Fibroblast of lung (primary cell): ENCODE measurements around the gene RUFY1. TPM values are rescaled to one million over a fixed set of nuclear protein-coding genes. Genes with fewer than 3 reads are reported as not detected.
A peak's percentile ranks its signal among the peaks of the same experiment; 100 is the strongest.

ENCODE experiments used
- DNase-seq, 2 donors: peaks; one replicate each; pipeline versions ENCODE4 v3.0.0 to v3.0.0-alpha.2; 2010; ENCODE audit warnings: low read depth in 2 of 2
- H2AFZ ChIP-seq: 2 replicates; pipeline ENCODE4 v1.5.1; 2012; ENCODE audit warnings: low read length, control low read depth, inconsistent platforms
- H3K27ac ChIP-seq: 2 replicates; pipeline ENCODE4 v1.5.1; 2011; ENCODE audit warnings: low read length, control low read depth; ENCODE audit not compliant: insufficient read depth
- H3K27me3 ChIP-seq: 2 replicates; pipeline ENCODE4 v1.5.1; 2011; ENCODE audit warnings: mild to moderate bottlenecking, low read length; ENCODE audit not compliant: control insufficient read depth, insufficient read depth
- H3K36me3 ChIP-seq: 2 replicates; pipeline ENCODE4 v1.5.1; 2011; ENCODE audit warnings: low read length; ENCODE audit not compliant: control insufficient read depth, insufficient read depth
- H3K4me1 ChIP-seq: 2 replicates; pipeline ENCODE4 v1.5.1; 2011; ENCODE audit warnings: low read length; ENCODE audit not compliant: control insufficient read depth, insufficient read depth; ENCODE audit errors: extremely low read depth
- H3K4me2 ChIP-seq: 2 replicates; pipeline ENCODE4 v1.5.1; 2011; ENCODE audit warnings: low read length, control low read depth; ENCODE audit not compliant: insufficient read depth; ENCODE audit errors: extremely low read depth
- H3K4me3 ChIP-seq, 4 experiments: fragments of 200-600 bp in 1 of 4; sonication (generic) in 1 of 4; replicated peaks in 1 of 4; 2 replicates each; pipeline ENCODE4 v1.5.1; 2011 to 2016; ENCODE audit warnings: low read length in 4 of 4, low read depth in 3 of 4, mild to moderate bottlenecking in 3 of 4, control low read depth in 2 of 4, inconsistent platforms in 1 of 4, mixed read lengths in 1 of 4; ENCODE audit not compliant: insufficient read depth in 1 of 4; ENCODE audit errors: control extremely low read depth in 1 of 4
- H3K79me2 ChIP-seq: 2 replicates; pipeline ENCODE4 v1.5.1; 2012; ENCODE audit warnings: mild to moderate bottlenecking, low read length, inconsistent platforms; ENCODE audit not compliant: control insufficient read depth, insufficient read depth
- H3K9ac ChIP-seq: 2 replicates; pipeline ENCODE4 v1.5.1; 2011; ENCODE audit warnings: mild to moderate bottlenecking, low read length, control low read depth; ENCODE audit not compliant: insufficient read depth
- H3K9me3 ChIP-seq: 2 replicates; pipeline ENCODE4 v1.5.1; 2012; ENCODE audit warnings: low read depth, low read length; ENCODE audit not compliant: control insufficient read depth, insufficient read depth
- H4K20me1 ChIP-seq: 2 replicates; pipeline ENCODE4 v1.5.1; 2011; ENCODE audit warnings: low read length; ENCODE audit not compliant: control insufficient read depth, insufficient read depth; ENCODE audit errors: extremely low read depth
- EZH2 ChIP-seq: IDR thresholded peaks from 2 replicates; pipeline ENCODE4 v1.5.1; 2012; ENCODE audit warnings: low read length, control low read depth, mild to moderate bottlenecking; ENCODE audit errors: missing control alignments
- polyA plus RNA-seq, 2 donors: library from polyadenylated mRNA; depleted of rRNA in 1 of 2; stranded (reverse) in 1 of 2; unstranded in 1 of 2; fragments of >200 nt; gene quantifications; 2 replicates each; pipeline ENCODE4 v1.2.1, GENCODE V29; 2011 to 2012; ENCODE audit warnings: missing spikeins in 1 of 2
- total RNA-seq: library from RNA; depleted of rRNA; stranded (reverse); fragments of >200 nt; gene quantifications from 2 replicates; pipeline ENCODE4 v1.2.1, GENCODE V29; 2014
- TF ChIP-seq, protein P1 (sequence below), 2 donors: IDR thresholded peaks in 1 of 2; conservative IDR thresholded peaks in 1 of 2; 1 replicate in 1 of 2; 2 replicates in 1 of 2; pipeline ENCODE4 v1.5.1; 2011 to 2012; ENCODE audit warnings: low read length in 2 of 2, control low read depth in 1 of 2, inconsistent platforms in 1 of 2, low read depth in 1 of 2, mild to moderate bottlenecking in 1 of 2

Gene RUFY1
- total and polyA plus RNA-seq, 2 donors (not counting 1 experiment from before 2014, with no cell fraction given) = 32.8 to 77.8 TPM

- H3K4me2 ChIP-seq = peak overlapping the region; percentile 77
- no peaks in the 10 kb centered on the region for H3K9me3 ChIP-seq
- peaks cover 32% of the 10 kb centered on the region for H3K79me2 ChIP-seq
- no peaks in the 10 kb centered on the region for H3K27me3 ChIP-seq
- peaks cover 5% of the 10 kb centered on the region for H3K36me3 ChIP-seq
- peak overlapping the region; percentile 69 for H3K27ac ChIP-seq
- TF ChIP-seq, protein P1, sequence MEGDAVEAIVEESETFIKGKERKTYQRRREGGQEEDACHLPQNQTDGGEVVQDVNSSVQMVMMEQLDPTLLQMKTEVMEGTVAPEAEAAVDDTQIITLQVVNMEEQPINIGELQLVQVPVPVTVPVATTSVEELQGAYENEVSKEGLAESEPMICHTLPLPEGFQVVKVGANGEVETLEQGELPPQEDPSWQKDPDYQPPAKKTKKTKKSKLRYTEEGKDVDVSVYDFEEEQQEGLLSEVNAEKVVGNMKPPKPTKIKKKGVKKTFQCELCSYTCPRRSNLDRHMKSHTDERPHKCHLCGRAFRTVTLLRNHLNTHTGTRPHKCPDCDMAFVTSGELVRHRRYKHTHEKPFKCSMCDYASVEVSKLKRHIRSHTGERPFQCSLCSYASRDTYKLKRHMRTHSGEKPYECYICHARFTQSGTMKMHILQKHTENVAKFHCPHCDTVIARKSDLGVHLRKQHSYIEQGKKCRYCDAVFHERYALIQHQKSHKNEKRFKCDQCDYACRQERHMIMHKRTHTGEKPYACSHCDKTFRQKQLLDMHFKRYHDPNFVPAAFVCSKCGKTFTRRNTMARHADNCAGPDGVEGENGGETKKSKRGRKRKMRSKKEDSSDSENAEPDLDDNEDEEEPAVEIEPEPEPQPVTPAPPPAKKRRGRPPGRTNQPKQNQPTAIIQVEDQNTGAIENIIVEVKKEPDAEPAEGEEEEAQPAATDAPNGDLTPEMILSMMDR (conservative IDR thresholded peaks at IDR 0.05 in 1 of 2, IDR thresholded peaks at IDR 0.05 in 1 of 2; ENCODE audit: low read depth in 1 of 2, low read length in 2 of 2) = no peak
- TF ChIP-seq EZH2 = no peak
- H3K4me1 ChIP-seq = peaks cover 3% of the 10 kb centered on the region
- no peaks in the 10 kb centered on the region for H4K20me1 ChIP-seq
- peak overlapping the region; percentile 50 to 81 (median 66) for H3K4me3 ChIP-seq
- H2AFZ ChIP-seq = peak overlapping the region; percentile 78
- peak; percentile 38 to 43 for DNase-seq
- H3K9ac ChIP-seq = peak overlapping the region; percentile 37
These were observed 8.6 kb downstream of the RUFY1 start for GRCh38 chr5:179558932-179559283.

DNA sequence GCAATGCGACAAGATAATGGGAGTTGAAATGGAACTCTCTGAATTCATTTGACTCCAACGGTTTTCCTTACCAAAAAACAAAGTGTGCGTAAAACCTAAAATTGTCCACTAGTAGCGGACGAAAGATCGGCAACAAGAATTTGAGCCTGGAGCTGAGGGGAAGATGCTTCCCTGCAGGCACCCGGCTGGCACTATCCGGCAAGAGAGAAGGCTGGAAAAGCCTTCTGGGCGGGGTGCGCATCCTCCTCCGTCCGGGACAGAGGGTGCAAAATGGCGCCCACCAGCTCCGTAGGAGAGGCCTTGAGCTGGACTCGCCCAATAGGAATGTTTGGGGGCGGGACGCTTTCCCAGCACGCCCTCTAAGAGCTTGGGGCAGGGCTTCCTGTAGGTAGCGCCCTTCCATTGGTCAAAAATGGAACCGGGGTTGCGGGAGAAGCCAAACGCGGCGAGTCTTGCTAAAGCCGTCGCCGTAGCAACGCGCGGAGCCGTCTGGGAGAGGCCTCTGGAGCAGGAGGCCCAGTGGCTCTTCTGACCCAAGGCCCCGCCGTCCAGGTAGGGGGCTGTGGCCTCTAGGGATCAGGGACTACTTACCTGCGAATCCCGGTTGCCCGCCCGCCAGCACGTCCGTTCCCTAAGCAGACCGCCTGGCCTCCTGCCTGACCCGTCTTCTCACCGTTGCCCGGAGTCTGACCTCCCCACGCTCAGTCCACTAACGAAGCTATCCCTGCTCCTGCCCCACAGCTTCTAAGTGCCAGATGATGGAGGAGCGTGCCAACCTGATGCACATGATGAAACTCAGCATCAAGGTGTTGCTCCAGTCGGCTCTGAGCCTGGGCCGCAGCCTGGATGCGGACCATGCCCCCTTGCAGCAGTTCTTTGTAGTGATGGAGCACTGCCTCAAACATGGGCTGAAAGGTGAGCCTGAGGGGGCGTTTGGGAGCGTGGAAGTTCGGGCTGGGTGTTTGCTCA lies 9.2 kb downstream of the RUFY1 start:
- peaks cover 26% of the 10 kb centered on the region for H3K79me2 ChIP-seq

GRCh38 chr5:179564526-179564925 lies 14.2 kb downstream of the RUFY1 start:
- no peak overlapping the region for H3K9ac ChIP-seq
- H3K27me3 ChIP-seq = no peaks in the 10 kb centered on the region
- no peaks in the 10 kb centered on the region for H4K20me1 ChIP-seq
- H3K27ac ChIP-seq = no peak overlapping the region
- H2AFZ ChIP-seq = no peak overlapping the region
- TF ChIP-seq EZH2 = no peak
- TF ChIP-seq, protein P1 (conservative IDR thresholded peaks at IDR 0.05 in 1 of 2, IDR thresholded peaks at IDR 0.05 in 1 of 2; ENCODE audit: low read depth in 1 of 2, low read length in 2 of 2) = no peak
- no peak overlapping the region for H3K4me2 ChIP-seq
- no peak for DNase-seq
- H3K79me2 ChIP-seq = peaks cover 8% of the 10 kb centered on the region
- no peaks in the 10 kb centered on the region for H3K9me3 ChIP-seq
- no peak overlapping the region for H3K4me3 ChIP-seq
- H3K36me3 ChIP-seq = peaks cover 7% of the 10 kb centered on the region
- H3K4me1 ChIP-seq = peaks cover 2% of the 10 kb centered on the region

More for the DNA sequence above, 9.2 kb downstream of the RUFY1 start:
- Histone ChIP-seq H3K4me2 (peak overlapping the region; percentile 97), H4K20me1 (no peaks in the 10 kb centered on the region), H3K4me3 (peak overlapping the region; percentile 61 to 83 (median 73)), H3K9me3 (no peaks in the 10 kb centered on the region), H3K27ac (peak overlapping the region; percentile 69), H3K9ac (peak overlapping the region; percentile 37), H3K27me3 (no peaks in the 10 kb centered on the region), H2AFZ (peak overlapping the region; percentile 86), H3K36me3 (peaks cover 5% of the 10 kb centered on the region), H3K4me1 (peaks cover 2% of the 10 kb centered on the region)
- TF ChIP-seq, protein P1 (conservative IDR thresholded peaks at IDR 0.05 in 1 of 2, IDR thresholded peaks at IDR 0.05 in 1 of 2; ENCODE audit: low read depth in 1 of 2, low read length in 2 of 2) = no peak
- no peak for TF ChIP-seq EZH2
- peak; percentile 99 for DNase-seq
